HEK293T (cell line): ENCODE results near the gene AGPS.

Source experiments
- CTCF ChIA-PET: fragments of 350-600 bp; formaldehyde crosslinking; extraction: SDS; loops from one replicate; lab custom pipeline; 2021; ENCODE audit warnings: antibody characterized with exemption, inconsistent platforms; lab: Yijun Ruan, JAX
- POLR2A ChIA-PET: fragments of 350-600 bp; formaldehyde crosslinking; extraction: SDS; loops from one replicate; lab custom pipeline; 2020; ENCODE audit warnings: antibody characterized with exemption, inconsistent platforms; lab: Yijun Ruan, JAX
- DNase-seq: peaks from one replicate; pipeline ENCODE4 v3.0.0; 2012; ENCODE audit warnings: mixed read lengths; ENCODE audit errors: extremely low spot score
- ARNT ChIP-seq: fragments of 450-650 bp; IDR thresholded peaks from 2 replicates; pipeline ENCODE4 v1.6.1; 2017; ENCODE audit warnings: mild to moderate bottlenecking
- BHLHE40 ChIP-seq: fragments of 450-650 bp; IDR thresholded peaks from 2 replicates; pipeline ENCODE4 v1.6.1; 2016; ENCODE audit warnings: mild to moderate bottlenecking, moderate library complexity, borderline replicate concordance
- CTBP1 ChIP-seq: fragments of 450-650 bp; IDR thresholded peaks from 2 replicates; pipeline ENCODE4 v1.6.1; 2016; ENCODE audit warnings: borderline replicate concordance
- ELF4 ChIP-seq: fragments of 450-650 bp; IDR thresholded peaks from 2 replicates; pipeline ENCODE4 v1.6.1; 2017; ENCODE audit warnings: antibody characterized with exemption
- FOXA1 ChIP-seq: fragments of 450-650 bp; IDR thresholded peaks from 2 replicates; pipeline ENCODE4 v1.6.1; 2016; ENCODE audit warnings: mild to moderate bottlenecking
- FOXK2 ChIP-seq: fragments of 450-650 bp; IDR thresholded peaks from 2 replicates; pipeline ENCODE4 v1.6.1; 2016; ENCODE audit warnings: mild to moderate bottlenecking
- FOXM1 ChIP-seq: fragments of 450-650 bp; IDR thresholded peaks from 2 replicates; pipeline ENCODE4 v1.6.1; 2017; ENCODE audit warnings: mild to moderate bottlenecking, borderline replicate concordance
- L3MBTL2 ChIP-seq: fragments of 450-650 bp; conservative IDR thresholded peaks from 2 replicates; pipeline ENCODE4 v1.6.1; 2016; ENCODE audit warnings: mild to moderate bottlenecking
- LEF1 ChIP-seq: fragments of 450-650 bp; IDR thresholded peaks from 2 replicates; pipeline ENCODE4 v1.6.1; 2017; ENCODE audit warnings: mild to moderate bottlenecking, borderline replicate concordance
- NFRKB ChIP-seq: fragments of 450-650 bp; IDR thresholded peaks from 2 replicates; pipeline ENCODE4 v1.6.1; 2016; ENCODE audit warnings: mild to moderate bottlenecking, moderate library complexity
- SP1 ChIP-seq: fragments of 450-650 bp; IDR thresholded peaks from 2 replicates; pipeline ENCODE4 v1.6.1; 2017
- SUZ12 ChIP-seq: fragments of 450-650 bp; IDR thresholded peaks from 2 replicates; pipeline ENCODE4 v1.6.1; 2016; ENCODE audit warnings: mild to moderate bottlenecking
- TARDBP ChIP-seq: fragments of 450-650 bp; IDR thresholded peaks from 2 replicates; pipeline ENCODE4 v1.6.1; 2016
- ZNF384 ChIP-seq: fragments of 450-650 bp; IDR thresholded peaks from 2 replicates; pipeline ENCODE4 v1.6.1; 2016
- TF ChIP-seq, protein P1 (sequence below): fragments of 450-650 bp; IDR thresholded peaks from 2 replicates; pipeline ENCODE4 v1.6.1; 2016

Gene AGPS

DNA sequence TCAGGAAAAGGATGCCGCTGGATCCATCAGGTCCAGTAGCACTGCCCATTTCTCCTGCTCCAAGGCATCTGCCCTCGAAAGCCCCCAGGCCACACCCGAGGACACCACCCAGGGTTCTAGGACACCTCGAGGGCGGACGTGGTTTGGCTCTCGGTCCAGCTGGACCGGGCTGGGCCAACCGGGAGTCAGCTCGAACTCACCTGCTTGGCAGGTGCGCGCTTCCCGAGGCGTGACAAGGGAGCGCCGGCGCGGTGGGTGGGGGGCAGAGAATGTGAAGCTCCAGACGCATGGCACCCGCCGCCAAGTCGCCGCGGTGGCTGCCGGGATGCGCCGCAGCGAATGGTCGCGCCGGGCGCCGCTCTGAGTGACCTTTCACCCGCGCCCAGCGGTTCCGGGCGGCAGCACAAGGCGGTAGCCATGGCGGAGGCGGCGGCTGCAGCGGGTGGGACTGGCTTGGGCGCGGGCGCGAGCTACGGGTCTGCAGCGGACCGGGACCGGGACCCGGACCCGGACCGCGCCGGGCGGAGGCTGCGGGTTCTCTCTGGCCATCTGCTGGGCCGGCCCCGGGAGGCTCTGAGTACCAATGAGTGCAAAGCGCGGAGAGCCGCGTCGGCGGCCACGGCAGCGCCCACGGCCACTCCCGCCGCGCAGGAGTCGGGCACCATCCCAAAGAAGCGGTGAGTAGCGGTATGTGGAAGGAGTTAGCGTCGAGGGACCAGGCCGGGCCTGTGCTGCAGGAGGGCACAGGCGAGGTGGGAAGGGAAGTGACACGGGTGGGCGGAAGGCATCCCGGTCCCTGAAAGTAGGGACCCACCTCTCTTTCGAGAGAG lies at the start of gene AGPS:
AGPS (plus strand) TSS at position 401 of the 830 bp plus-strand sequence; CDS start at position 418, 17 bp downstream.
- no peak for TF ChIP-seq TARDBP
- TF ChIP-seq L3MBTL2 = peak; percentile 99
- POLR2A ChIA-PET = interaction anchor here (0.8 to 2.3 kb wide), 11 partner anchors 8 to 644 kb away, joined by 3 to 13 read pairs (median 3); partner anchors contain the start of gene NFE2L2
- peak; percentile 77 for DNase-seq
- CTCF ChIA-PET = interaction anchor here (0.7 to 1.0 kb wide), 2 partner anchors 27 to 336 kb away, joined by 3 to 6 read pairs; no protein-coding TSS in a partner anchor

DNA sequence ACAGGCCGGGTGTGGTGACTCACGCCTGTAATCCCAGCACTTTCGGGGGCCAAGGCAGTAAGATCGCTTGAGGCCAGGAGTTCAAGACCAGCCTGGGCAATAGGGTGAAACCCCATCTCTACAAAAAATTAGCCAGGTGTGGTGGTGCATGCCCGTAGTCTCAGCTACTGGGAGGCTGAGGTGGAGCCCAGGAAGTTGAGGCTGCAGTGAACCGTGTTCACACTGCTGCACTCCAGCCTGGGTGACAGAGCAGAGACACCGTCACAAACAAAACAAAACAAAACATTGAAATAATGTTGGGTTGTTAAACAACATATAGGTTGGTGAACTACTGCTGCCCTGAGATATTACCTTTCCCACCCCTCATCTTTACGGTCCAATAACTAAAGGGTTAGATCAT lies 48.8 kb upstream of the AGPS start:
- TF ChIP-seq NFRKB (no peak), LEF1 (no peak), SP1 (no peak), ELF4 (no peak), FOXM1 (no peak), CTBP1 (no peak), ARNT (no peak)
- TF ChIP-seq, protein P1, sequence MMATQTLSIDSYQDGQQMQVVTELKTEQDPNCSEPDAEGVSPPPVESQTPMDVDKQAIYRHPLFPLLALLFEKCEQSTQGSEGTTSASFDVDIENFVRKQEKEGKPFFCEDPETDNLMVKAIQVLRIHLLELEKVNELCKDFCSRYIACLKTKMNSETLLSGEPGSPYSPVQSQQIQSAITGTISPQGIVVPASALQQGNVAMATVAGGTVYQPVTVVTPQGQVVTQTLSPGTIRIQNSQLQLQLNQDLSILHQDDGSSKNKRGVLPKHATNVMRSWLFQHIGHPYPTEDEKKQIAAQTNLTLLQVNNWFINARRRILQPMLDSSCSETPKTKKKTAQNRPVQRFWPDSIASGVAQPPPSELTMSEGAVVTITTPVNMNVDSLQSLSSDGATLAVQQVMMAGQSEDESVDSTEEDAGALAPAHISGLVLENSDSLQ = no peak
- ChIA-PET POLR2A (no interaction called here), CTCF (no interaction called here)
- no peak for DNase-seq

DNA sequence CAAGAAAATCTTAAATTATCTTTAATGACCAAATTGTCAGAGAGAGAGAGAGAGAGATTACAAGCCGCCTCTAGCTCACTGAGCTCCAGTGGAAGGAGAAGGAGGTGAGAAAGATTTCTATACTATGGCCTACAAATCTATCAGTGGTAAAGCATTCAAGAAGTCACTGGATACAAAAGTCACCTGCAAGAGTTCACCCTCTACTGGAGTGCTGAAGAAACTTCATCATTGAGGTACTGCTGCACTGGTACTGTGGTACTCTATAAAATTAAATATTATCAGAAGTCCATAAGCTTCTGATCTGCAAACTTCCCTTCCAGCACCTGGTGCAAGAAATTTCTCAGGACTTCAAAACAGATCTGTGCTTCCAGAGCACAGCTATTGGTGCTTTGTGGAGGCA lies 48.3 kb upstream of the AGPS start:
- ChIA-PET POLR2A (no interaction called here), CTCF (no interaction called here)
- no peak for DNase-seq
- TF ChIP-seq SP1 (no peak), FOXA1 (no peak), ARNT (no peak), CTBP1 (no peak), L3MBTL2 (no peak), FOXM1 (no peak), TARDBP (no peak), SUZ12 (no peak), NFRKB (no peak), BHLHE40 (no peak), FOXK2 (no peak), ZNF384 (no peak), ELF4 (no peak), LEF1 (no peak)
- TF ChIP-seq, protein P1 = no peak

- TF ChIP-seq, protein P1 = peak; percentile 63
- TF ChIP-seq NFRKB (no peak), ZNF384 (peak; percentile 55; the same call in 1 of the 2 replicates)
- POLR2A ChIA-PET = no interaction called here
- CTCF ChIA-PET = interaction anchor here (0.5 to 0.7 kb wide), 2 partner anchors 53 to 182 kb away, joined by 3 read pairs; no protein-coding TSS in a partner anchor
- DNase-seq = no peak
Observed at GRCh38 chr2:177346192-177346591, 46.4 kb upstream of the AGPS start.

DNA sequence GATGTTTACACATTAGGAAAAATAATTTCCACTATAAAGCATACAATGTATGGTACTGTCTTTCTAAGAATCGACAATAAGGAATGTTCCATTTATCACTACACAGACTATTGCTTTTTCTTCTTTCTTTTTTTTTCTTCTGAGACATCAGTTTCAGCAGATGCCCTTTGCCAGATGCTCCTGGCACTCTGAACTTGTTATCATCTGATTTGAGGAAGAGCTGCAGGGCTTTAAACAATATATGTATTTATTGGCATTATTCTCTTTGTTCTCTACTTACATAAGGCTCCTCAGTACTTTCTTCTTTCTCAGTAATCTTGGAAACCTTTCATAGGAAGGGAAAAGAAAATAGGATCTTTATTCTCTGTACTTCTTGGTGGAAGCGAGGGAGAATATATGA lies 45.0 kb upstream of the AGPS start:
- no peak for DNase-seq
- TF ChIP-seq SP1 (no peak), TARDBP (no peak), BHLHE40 (no peak), FOXM1 (no peak)
- TF ChIP-seq, protein P1 = no peak
- CTCF ChIA-PET = interaction anchor here (0.7 kb wide), 1 partner anchor 9 kb away, joined by 4 read pairs; no protein-coding TSS in a partner anchor
- POLR2A ChIA-PET = interaction anchor here (1.0 kb wide), 1 partner anchor 44 kb away, joined by 3 read pairs; no protein-coding TSS in a partner anchor

DNA sequence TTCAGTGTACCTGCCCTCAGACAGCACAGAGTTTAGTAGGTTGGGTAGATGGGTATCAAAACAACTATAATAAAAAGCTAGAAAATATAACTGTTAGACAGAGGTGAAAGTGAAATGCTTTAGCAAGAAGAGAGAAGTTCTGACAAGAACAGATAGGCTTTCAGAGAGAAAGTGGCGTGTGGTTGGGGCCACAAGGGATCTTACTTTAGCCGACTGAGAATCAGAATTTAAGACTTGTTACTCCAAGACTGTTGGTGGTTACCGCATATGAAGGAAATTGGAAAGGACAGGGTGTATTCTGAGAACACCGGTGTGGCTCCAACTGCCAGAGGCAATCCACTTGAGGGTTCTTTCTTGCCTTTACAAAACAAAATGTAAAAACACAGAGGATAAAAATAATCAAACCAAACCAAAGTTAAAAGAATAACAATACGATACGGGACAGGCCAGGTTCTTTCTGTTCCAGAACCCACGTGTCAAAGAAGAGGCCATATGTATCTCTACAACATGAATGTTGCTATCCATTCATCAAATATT lies 44.4 kb upstream of the AGPS start:
- CTCF ChIA-PET = no interaction called here
- DNase-seq = no peak
- POLR2A ChIA-PET = interaction anchor here (1.0 kb wide), 1 partner anchor 44 kb away, joined by 3 read pairs; no protein-coding TSS in a partner anchor
- TF ChIP-seq LEF1 (no peak), FOXA1 (no peak), ARNT (no peak), FOXK2 (no peak)
